DOHH2 (cell line): ENCODE results near the gene NCAM2.

ENCODE experiments used
- H3F3A ChIP-seq: fragments of 200-600 bp; sonication (generic), shearing (Covaris generic); 2 replicates; pipeline ENCODE4 v1.6.0; 2016; ENCODE audit warnings: antibody characterized with exemption, mild to moderate bottlenecking; ENCODE audit not compliant: control insufficient read depth, insufficient read depth
- H3K27ac ChIP-seq: fragments of 200-600 bp; sonication (generic); 2 replicates; pipeline ENCODE4 v1.5.1; 2014; ENCODE audit warnings: low read depth, mild to moderate bottlenecking, low read length, moderate library complexity
- H3K27me3 ChIP-seq: fragments of 200-600 bp; sonication (generic); 2 replicates; pipeline ENCODE4 v1.6.1; 2014; ENCODE audit warnings: mild to moderate bottlenecking, low read length, mixed read lengths; ENCODE audit not compliant: control insufficient read depth
- H3K36me3 ChIP-seq: fragments of 200-600 bp; sonication (generic); 2 replicates; pipeline ENCODE4 v1.6.1; 2014; ENCODE audit warnings: mild to moderate bottlenecking, low read length, moderate library complexity, mixed read lengths; ENCODE audit not compliant: control insufficient read depth
- H3K4me1 ChIP-seq: fragments of 200-600 bp; sonication (generic); 2 replicates; pipeline ENCODE4 v1.6.1; 2014; ENCODE audit warnings: mild to moderate bottlenecking, low read length, mixed read lengths; ENCODE audit not compliant: control insufficient read depth
- H3K4me2 ChIP-seq: fragments of 200-600 bp; sonication (generic); 2 replicates; pipeline ENCODE4 v1.6.0; 2014; ENCODE audit warnings: mild to moderate bottlenecking, low read length, moderate library complexity
- H3K4me3 ChIP-seq: fragments of 200-600 bp; sonication (generic); 2 replicates; pipeline ENCODE4 v1.5.1; 2014; ENCODE audit warnings: mild to moderate bottlenecking, low read length, mixed read lengths
- H3K79me2 ChIP-seq: fragments of 200-600 bp; sonication (generic); 2 replicates; pipeline ENCODE4 v1.6.1; 2014; ENCODE audit warnings: mild to moderate bottlenecking, low read length, mixed read lengths; ENCODE audit not compliant: control insufficient read depth
- H3K9me2 ChIP-seq: fragments of 200-600 bp; sonication (generic); replicated peaks from 2 replicates; pipeline ENCODE4 v1.6.1; 2014; ENCODE audit warnings: mild to moderate bottlenecking, low read length, mixed read lengths; ENCODE audit not compliant: control insufficient read depth
- H3K9me3 ChIP-seq: fragments of 200-600 bp; sonication (generic); 2 replicates; pipeline ENCODE4 v1.6.1; 2014; ENCODE audit warnings: antibody characterized with exemption, low read length, mixed read lengths; ENCODE audit not compliant: control insufficient read depth, insufficient read depth
- H4K20me1 ChIP-seq: fragments of 200-600 bp; sonication (generic); 2 replicates; pipeline ENCODE4 v1.6.0; 2014; ENCODE audit warnings: low read depth, mild to moderate bottlenecking, antibody characterized with exemption, low read length, moderate library complexity; ENCODE audit not compliant: control insufficient read depth, insufficient read depth
- CTCF ChIP-seq: fragments of 200-600 bp; sonication (generic); IDR thresholded peaks from one replicate; pipeline ENCODE4 v1.5.1; 2014; ENCODE audit warnings: antibody characterized with exemption, mild to moderate bottlenecking, low read depth, low read length; ENCODE audit not compliant: poor library complexity, severe bottlenecking
- EZH2phosphoT487 ChIP-seq: fragments of 200-600 bp; sonication (generic); IDR thresholded peaks from 2 replicates; pipeline ENCODE4 v1.6.1; 2017; ENCODE audit warnings: borderline replicate concordance, mild to moderate bottlenecking, antibody characterized with exemption, low read length, moderate library complexity, mixed read lengths

NCAM2 gene

GRCh38 chr21:21406921-21407320, 408.7 kb downstream of the NCAM2 start:
- Histone ChIP-seq H3K9me2 (no peaks in the 10 kb centered on the region), H3K79me2 (no peaks in the 10 kb centered on the region), H3K9me3 (peaks cover 16% of the 10 kb centered on the region; the same call in 1 of the 2 replicates), H3F3A (no peaks in the 10 kb centered on the region; the same call in 1 of the 2 replicates), H3K4me3 (no peak overlapping the region), H4K20me1 (no peaks in the 10 kb centered on the region), H3K36me3 (no peaks in the 10 kb centered on the region), H3K4me1 (peaks cover 8% of the 10 kb centered on the region), H3K4me2 (no peak overlapping the region), H3K27ac (no peak overlapping the region), H3K27me3 (no peaks in the 10 kb centered on the region)
- TF ChIP-seq EZH2phosphoT487 (no peak), CTCF (no peak)

- Histone ChIP-seq H3K4me2 (no peak overlapping the region), H3K27ac (no peak overlapping the region), H3K27me3 (no peaks in the 10 kb centered on the region), H3F3A (no peaks in the 10 kb centered on the region), H3K4me3 (no peak overlapping the region), H3K36me3 (no peaks in the 10 kb centered on the region), H3K79me2 (no peaks in the 10 kb centered on the region), H3K9me3 (no peaks in the 10 kb centered on the region), H3K9me2 (no peaks in the 10 kb centered on the region), H4K20me1 (no peaks in the 10 kb centered on the region), H3K4me1 (peaks cover 2% of the 10 kb centered on the region; the same call in 1 of the 2 replicates)
- TF ChIP-seq CTCF (no peak), EZH2phosphoT487 (no peak)
Measured at GRCh38 chr21:21412096-21412495, 413.9 kb downstream of the NCAM2 start.

GRCh38 chr21:21415741-21416140, 417.5 kb downstream of the NCAM2 start:
- TF ChIP-seq CTCF (no peak), EZH2phosphoT487 (no peak)
- Histone ChIP-seq H3K4me3 (no peak overlapping the region), H3K9me2 (no peaks in the 10 kb centered on the region), H4K20me1 (no peaks in the 10 kb centered on the region), H3K36me3 (no peaks in the 10 kb centered on the region), H3K9me3 (no peaks in the 10 kb centered on the region), H3K27me3 (no peaks in the 10 kb centered on the region), H3K4me1 (no peaks in the 10 kb centered on the region), H3K79me2 (no peaks in the 10 kb centered on the region), H3F3A (no peaks in the 10 kb centered on the region), H3K4me2 (no peak overlapping the region), H3K27ac (no peak overlapping the region)

GRCh38 chr21:21434944-21435343, 436.7 kb downstream of the NCAM2 start:
- Histone ChIP-seq H4K20me1 (no peaks in the 10 kb centered on the region), H3K27me3 (no peaks in the 10 kb centered on the region), H3K9me3 (no peaks in the 10 kb centered on the region), H3K36me3 (no peaks in the 10 kb centered on the region), H3K4me3 (no peak overlapping the region), H3K27ac (no peak overlapping the region), H3K79me2 (no peaks in the 10 kb centered on the region), H3K4me1 (no peaks in the 10 kb centered on the region), H3K9me2 (no peaks in the 10 kb centered on the region), H3F3A (no peaks in the 10 kb centered on the region), H3K4me2 (no peak overlapping the region)
- TF ChIP-seq EZH2phosphoT487 (no peak), CTCF (no peak)
